Muscle of arm (tissue), 12 donors: ENCODE results near the gene TMEM62. TPM values are rescaled to one million over a fixed set of nuclear protein-coding genes. Genes with fewer than 3 reads are reported as not detected.
"Not testable (repeated sequence)": the region's sequence is repeated elsewhere in the genome, so short reads cannot be mapped to it uniquely, and the experiment has no call there.

Source experiments
- DNase-seq: peaks from one replicate; pipeline ENCODE4 v3.0.0-alpha.2; 2013
- polyA plus RNA-seq, 12 donors: library from polyadenylated mRNA; unstranded; fragments of 120-200 nt; gene quantifications; one replicate each; pipeline ENCODE4 v1.2.1, GENCODE V29; 2013; ENCODE audit not compliant: insufficient read length in 12 of 12

TMEM62 gene
- polyA plus RNA-seq, 12 donors, result 6.2 to 14.1 (median 8.7) TPM; not detected in 1

- DNase-seq, result no peak
Measured at GRCh38 chr15:43118829-43119228, 14.6 kb upstream of the TMEM62 start.

- no peak for DNase-seq
Measured at GRCh38 chr15:43121863-43122262, 11.5 kb upstream of the TMEM62 start.

- no peak for DNase-seq
Measured at GRCh38 chr15:43125100-43125661, 8.2 kb upstream of the TMEM62 start.

GRCh38 chr15:43126356-43126755, 7.0 kb upstream of the TMEM62 start:
- DNase-seq, result no peak

GRCh38 chr15:43127752-43128151, 5.6 kb upstream of the TMEM62 start:
- no peak for DNase-seq

- DNase-seq, result not testable (repeated sequence)
Measured at GRCh38 chr15:43128174-43128979, 5.0 kb upstream of the TMEM62 start.

GRCh38 chr15:43128980-43129335, 4.4 kb upstream of the TMEM62 start:
- no peak for DNase-seq

GRCh38 chr15:43132830-43133429, 456 bp upstream of the TMEM62 start:
- DNase-seq, result no peak

GRCh38 chr15:43134157-43134635, 810 bp downstream of the TMEM62 start:
- no peak for DNase-seq

- no peak for DNase-seq
Measured at GRCh38 chr15:43135351-43135750, 2.0 kb downstream of the TMEM62 start.

GRCh38 chr15:43143203-43143941, 10.0 kb downstream of the TMEM62 start:
- no peak for DNase-seq

- no peak for DNase-seq
Measured at GRCh38 chr15:43144512-43144911, 11.1 kb downstream of the TMEM62 start.

GRCh38 chr15:43146184-43146583, 12.8 kb downstream of the TMEM62 start:
- DNase-seq, result no peak

GRCh38 chr15:43150191-43150929, 17.0 kb downstream of the TMEM62 start:
- no peak for DNase-seq

- no peak for DNase-seq
Measured at GRCh38 chr15:43151688-43152087, 18.3 kb downstream of the TMEM62 start.

GRCh38 chr15:43153269-43153668, 19.9 kb downstream of the TMEM62 start:
- DNase-seq, result no peak

GRCh38 chr15:43165801-43166325, 32.5 kb downstream of the TMEM62 start:
- DNase-seq, result no peak

GRCh38 chr15:43167261-43167660, 33.9 kb downstream of the TMEM62 start:
- not testable (repeated sequence) for DNase-seq

GRCh38 chr15:43168192-43169107, 35.1 kb downstream of the TMEM62 start:
- no peak for DNase-seq

GRCh38 chr15:43169888-43170287, 36.5 kb downstream of the TMEM62 start:
- DNase-seq, result no peak
